GM23338 (cell line): Measurements from ENCODE around the gene SVIL. TPM values are rescaled to one million over a fixed set of nuclear protein-coding genes. Genes with fewer than 3 reads are reported as not detected.

Experiments used
- ATAC-seq: fragments of 200-7000 bp; cut with Tn5 transposase; 3 replicates; pipeline ENCODE4 v1.9.1; 2020
- DNase-seq: peaks from one replicate; pipeline ENCODE4 v3.0.0-alpha.2; 2015; ENCODE audit warnings: low spot score
- H2AFZ ChIP-seq: fragments of 200-600 bp; sonication (generic); 2 replicates; pipeline ENCODE4 v1.8.0; 2016; ENCODE audit warnings: antibody characterized with exemption, mild to moderate bottlenecking, moderate library complexity
- H3F3A ChIP-seq: fragments of 200-600 bp; sonication (generic); replicated peaks from 2 replicates; pipeline ENCODE4 v1.8.0; 2017; ENCODE audit warnings: antibody characterized with exemption, mixed run types, low read depth
- H3K27ac ChIP-seq: fragments of 200-600 bp; sonication (generic); 2 replicates; pipeline ENCODE4 v1.6.1; 2016; ENCODE audit warnings: low read depth
- H3K27me3 ChIP-seq: fragments of 200-600 bp; sonication (generic); 2 replicates; pipeline ENCODE4 v1.8.0; 2016; ENCODE audit warnings: mild to moderate bottlenecking, mixed run types, moderate library complexity; ENCODE audit not compliant: insufficient read depth
- H3K36me3 ChIP-seq: fragments of 200-600 bp; sonication (generic); 2 replicates; pipeline ENCODE4 v1.8.0; 2016; ENCODE audit warnings: mild to moderate bottlenecking; ENCODE audit not compliant: insufficient read depth
- H3K4me1 ChIP-seq: fragments of 200-600 bp; sonication (generic); 2 replicates; pipeline ENCODE4 v1.8.0; 2016; ENCODE audit warnings: mild to moderate bottlenecking, moderate library complexity; ENCODE audit not compliant: insufficient read depth
- H3K4me2 ChIP-seq: fragments of 200-600 bp; sonication (generic); 2 replicates; pipeline ENCODE4 v1.7.1; 2017; ENCODE audit warnings: mixed run types
- H3K4me3 ChIP-seq: fragments of 200-600 bp; sonication (generic); 2 replicates; pipeline ENCODE4 v1.6.1; 2016; ENCODE audit warnings: mixed run types
- H3K79me2 ChIP-seq: fragments of 200-600 bp; sonication (generic); replicated peaks from 2 replicates; pipeline ENCODE4 v1.8.0; 2017; ENCODE audit warnings: mild to moderate bottlenecking; ENCODE audit not compliant: insufficient read depth
- H3K9me2 ChIP-seq: fragments of 200-600 bp; sonication (generic); 2 replicates; pipeline ENCODE4 v1.8.0; 2017; ENCODE audit not compliant: insufficient read depth
- H4K20me1 ChIP-seq: fragments of 200-600 bp; sonication (generic); replicated peaks from 2 replicates; pipeline ENCODE4 v1.8.0; 2017; ENCODE audit warnings: mild to moderate bottlenecking; ENCODE audit not compliant: insufficient read depth
- H3K27ac Mint-ChIP-seq: 2 replicates; pipeline ENCODE4 v1.8.0; 2020; ENCODE audit warnings: inconsistent platforms, mild to moderate bottlenecking, moderate library complexity, mixed read lengths
- H3K27me3 Mint-ChIP-seq: 3 replicates; pipeline ENCODE4 v1.8.0; 2022; ENCODE audit warnings: low read depth, mild to moderate bottlenecking, moderate library complexity, mixed read lengths, inconsistent platforms; ENCODE audit not compliant: insufficient read depth, poor library complexity
- H3K36me3 Mint-ChIP-seq: 3 replicates; pipeline ENCODE4 v1.8.0; 2021; ENCODE audit warnings: low read depth, mild to moderate bottlenecking, inconsistent platforms, moderate library complexity, mixed read lengths
- H3K4me1 Mint-ChIP-seq: 3 replicates; pipeline ENCODE4 v1.8.0; 2020; ENCODE audit warnings: mild to moderate bottlenecking, inconsistent platforms, mixed read lengths
- H3K4me3 Mint-ChIP-seq: 3 replicates; pipeline ENCODE4 v1.8.0; 2021; ENCODE audit warnings: moderate library complexity, mild to moderate bottlenecking, inconsistent platforms, mixed read lengths
- H3K9me3 Mint-ChIP-seq: 3 replicates; pipeline ENCODE4 v1.8.0; 2020; ENCODE audit warnings: moderate library complexity, mild to moderate bottlenecking, inconsistent platforms, mixed read lengths
- CREB1 ChIP-seq: fragments of 250-450 bp; sonication (Bioruptor Pico); IDR thresholded peaks from 2 replicates; pipeline ENCODE4 v1.5.0; 2020; ENCODE audit warnings: low read depth, mild to moderate bottlenecking, moderate library complexity
- ETS1 ChIP-seq: IDR thresholded peaks from 2 replicates; pipeline ENCODE4 v1.6.1; 2016; ENCODE audit warnings: antibody characterized with exemption
- EZH2 ChIP-seq: fragments of 200-600 bp; sonication (generic); IDR thresholded peaks from one replicate; pipeline ENCODE4 v1.8.0; 2017; ENCODE audit warnings: antibody characterized with exemption, mild to moderate bottlenecking, low read depth; ENCODE audit not compliant: unreplicated experiment
- EZH2phosphoT487 ChIP-seq: fragments of 200-600 bp; sonication (generic); IDR thresholded peaks from one replicate; pipeline ENCODE4 v1.8.1; 2018; ENCODE audit warnings: antibody characterized with exemption; ENCODE audit not compliant: unreplicated experiment
- JUNB ChIP-seq: IDR thresholded peaks from one replicate; pipeline ENCODE4 v1.6.1; 2016; ENCODE audit warnings: antibody characterized with exemption; ENCODE audit not compliant: unreplicated experiment
- NANOG ChIP-seq: IDR thresholded peaks from 2 replicates; pipeline ENCODE4 v1.6.1; 2016; ENCODE audit warnings: antibody characterized with exemption, borderline replicate concordance
- POLR2AphosphoS5 ChIP-seq: IDR thresholded peaks from 2 replicates; pipeline ENCODE4 v1.6.1; 2016; ENCODE audit warnings: antibody characterized with exemption, low read depth
- STAT1 ChIP-seq: IDR thresholded peaks from one replicate; pipeline ENCODE4 v1.6.1; 2016; ENCODE audit warnings: antibody characterized with exemption; ENCODE audit not compliant: unreplicated experiment
- ZNF462 ChIP-seq: fragments of 250-450 bp; sonication (Bioruptor Pico); IDR thresholded peaks from 2 replicates; pipeline ENCODE4 v1.5.0; 2020; ENCODE audit warnings: mild to moderate bottlenecking, moderate library complexity
- polyA plus RNA-seq: library from polyadenylated mRNA; unstranded; fragments of >200 nt; fragmentation: Nextera tagmentation; extraction: Ambion mirVana; gene quantifications from 2 replicates; pipeline ENCODE4 v1.2.1, GENCODE V29; 2016
- total RNA-seq: library from RNA; depleted of rRNA; stranded (reverse); fragments of >200 nt; shearing (Covaris generic); gene quantifications from 2 replicates; pipeline ENCODE4 v1.2.3, GENCODE V29; 2014
- TF ChIP-seq, protein P1 (sequence below), 2 experiments: fragments of 200-600 bp in 1 of 2; sonication (generic) in 1 of 2; conservative IDR thresholded peaks; 2 replicates each; pipeline versions ENCODE4 v1.5.1 to v1.6.1; 2016 to 2017; ENCODE audit warnings: antibody characterized with exemption in 2 of 2, low read depth in 2 of 2, mild to moderate bottlenecking in 2 of 2, moderate library complexity in 1 of 2

The SVIL gene
- total and polyA plus RNA-seq, 2 experiments from 2014 or later, result 8.8 to 34.9 TPM

DNA sequence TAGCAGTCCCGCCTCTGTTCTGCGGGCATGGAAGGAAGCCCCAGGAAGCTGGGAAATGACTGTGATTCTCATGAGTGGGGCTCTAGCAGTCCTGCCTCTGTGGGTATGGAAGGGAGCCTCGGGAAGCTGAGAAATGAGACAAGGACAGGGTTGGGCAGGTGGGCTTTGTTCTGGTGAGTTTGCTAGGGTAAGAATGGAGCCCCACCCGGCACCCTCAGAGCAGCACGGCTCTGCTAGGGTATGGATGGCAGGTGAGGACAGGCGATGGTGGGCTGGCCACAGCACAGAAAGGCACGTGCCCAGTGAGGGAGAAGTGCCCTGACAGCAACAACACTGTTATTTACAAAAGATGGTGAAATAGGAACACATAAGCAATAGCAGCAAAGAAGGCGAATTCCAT is 39.6 kb downstream of the SVIL start:
- DNase-seq, result no peak
- no peaks in the 10 kb centered on the region for H3K79me2 ChIP-seq
- no peaks in the 10 kb centered on the region for H4K20me1 ChIP-seq
- H3K27me3 ChIP-seq, result no peaks in the 10 kb centered on the region
- Mint-ChIP-seq H3K36me3 (no peaks in the 10 kb centered on the region), H3K27me3 (peaks cover 2% of the 10 kb centered on the region), H3K4me3 (no peak overlapping the region), H3K4me1 (peaks cover 9% of the 10 kb centered on the region; the same call in 2 of the 3 replicates), H3K27ac (no peak overlapping the region), H3K9me3 (no peaks in the 10 kb centered on the region)
- peaks cover 3% of the 10 kb centered on the region for H3K4me1 ChIP-seq
- H3K4me2 ChIP-seq, result no peak overlapping the region
- no peaks in the 10 kb centered on the region for H3K9me2 ChIP-seq
- no peak overlapping the region for H3K4me3 ChIP-seq
- no peak overlapping the region for H3K27ac ChIP-seq
- no peak overlapping the region for H2AFZ ChIP-seq
- H3F3A ChIP-seq, result no peaks in the 10 kb centered on the region
- no peak for ATAC-seq
- TF ChIP-seq ZNF462 (CRISPR knock-in tag) (no peak), CREB1 (CRISPR knock-in tag) (no peak), EZH2phosphoT487 (no peak)
- no peaks in the 10 kb centered on the region for H3K36me3 ChIP-seq

- Histone ChIP-seq H4K20me1 (no peaks in the 10 kb centered on the region), H3K9me2 (no peaks in the 10 kb centered on the region), H3K4me3 (no peak overlapping the region), H3K4me1 (peaks cover 27% of the 10 kb centered on the region), H2AFZ (no peak overlapping the region), H3K79me2 (no peaks in the 10 kb centered on the region), H3K27ac (no peak overlapping the region), H3K4me2 (no peak overlapping the region), H3K36me3 (no peaks in the 10 kb centered on the region), H3K27me3 (no peaks in the 10 kb centered on the region), H3F3A (no peaks in the 10 kb centered on the region)
- Mint-ChIP-seq H3K36me3 (peaks cover 5% of the 10 kb centered on the region; the same call in 1 of the 3 replicates), H3K4me1 (peaks cover 38% of the 10 kb centered on the region), H3K9me3 (peaks cover 4% of the 10 kb centered on the region; the same call in 1 of the 3 replicates), H3K27ac (peak overlapping the region; percentile 62; the same call in 1 of the 2 replicates), H3K27me3 (peaks cover 3% of the 10 kb centered on the region), H3K4me3 (no peak overlapping the region)
- no peak for ATAC-seq
- DNase-seq, result no peak
- TF ChIP-seq JUNB, result no peak
- no peak for TF ChIP-seq EZH2
- no peak for TF ChIP-seq POLR2AphosphoS5
- no peak for TF ChIP-seq EZH2phosphoT487
- TF ChIP-seq, protein P1, sequence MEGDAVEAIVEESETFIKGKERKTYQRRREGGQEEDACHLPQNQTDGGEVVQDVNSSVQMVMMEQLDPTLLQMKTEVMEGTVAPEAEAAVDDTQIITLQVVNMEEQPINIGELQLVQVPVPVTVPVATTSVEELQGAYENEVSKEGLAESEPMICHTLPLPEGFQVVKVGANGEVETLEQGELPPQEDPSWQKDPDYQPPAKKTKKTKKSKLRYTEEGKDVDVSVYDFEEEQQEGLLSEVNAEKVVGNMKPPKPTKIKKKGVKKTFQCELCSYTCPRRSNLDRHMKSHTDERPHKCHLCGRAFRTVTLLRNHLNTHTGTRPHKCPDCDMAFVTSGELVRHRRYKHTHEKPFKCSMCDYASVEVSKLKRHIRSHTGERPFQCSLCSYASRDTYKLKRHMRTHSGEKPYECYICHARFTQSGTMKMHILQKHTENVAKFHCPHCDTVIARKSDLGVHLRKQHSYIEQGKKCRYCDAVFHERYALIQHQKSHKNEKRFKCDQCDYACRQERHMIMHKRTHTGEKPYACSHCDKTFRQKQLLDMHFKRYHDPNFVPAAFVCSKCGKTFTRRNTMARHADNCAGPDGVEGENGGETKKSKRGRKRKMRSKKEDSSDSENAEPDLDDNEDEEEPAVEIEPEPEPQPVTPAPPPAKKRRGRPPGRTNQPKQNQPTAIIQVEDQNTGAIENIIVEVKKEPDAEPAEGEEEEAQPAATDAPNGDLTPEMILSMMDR (conservative IDR thresholded peaks at IDR 0.05; ENCODE audit: low read depth in 2 of 2), result no peak
- no peak for TF ChIP-seq CREB1 (CRISPR knock-in tag)
- TF ChIP-seq ETS1, result no peak
- no peak for TF ChIP-seq STAT1
- TF ChIP-seq NANOG, result no peak
Observed at GRCh38 chr10:29591651-29591968, 43.2 kb downstream of the SVIL start.
